Brain pericyte (primary cell): ENCODE measurements around the gene PCDHB4.
"Not testable (repeated sequence)": the region's sequence is repeated elsewhere in the genome, so short reads cannot be mapped to it uniquely, and the experiment has no call there.

Source experiments
- DNase-seq: peaks from one replicate; pipeline ENCODE4 v3.0.0-alpha.2; 2012; ENCODE audit warnings: low read depth, low spot score

PCDHB4 gene

GRCh38 chr5:141150224-141150992, 28.8 kb downstream of the PCDHB4 start:
- DNase-seq, result no peak

GRCh38 chr5:141150993-141151325, 29.3 kb downstream of the PCDHB4 start:
- no peak for DNase-seq

GRCh38 chr5:141151632-141152031, 30.0 kb downstream of the PCDHB4 start:
- not testable (repeated sequence) for DNase-seq

- DNase-seq, result not testable (repeated sequence)
Observed at GRCh38 chr5:141152096-141152495, 30.5 kb downstream of the PCDHB4 start.

- no peak for DNase-seq
Observed at GRCh38 chr5:141155540-141156374, 34.1 kb downstream of the PCDHB4 start.

GRCh38 chr5:141157356-141157755, 35.7 kb downstream of the PCDHB4 start:
- DNase-seq, result not testable (repeated sequence)

DNA sequence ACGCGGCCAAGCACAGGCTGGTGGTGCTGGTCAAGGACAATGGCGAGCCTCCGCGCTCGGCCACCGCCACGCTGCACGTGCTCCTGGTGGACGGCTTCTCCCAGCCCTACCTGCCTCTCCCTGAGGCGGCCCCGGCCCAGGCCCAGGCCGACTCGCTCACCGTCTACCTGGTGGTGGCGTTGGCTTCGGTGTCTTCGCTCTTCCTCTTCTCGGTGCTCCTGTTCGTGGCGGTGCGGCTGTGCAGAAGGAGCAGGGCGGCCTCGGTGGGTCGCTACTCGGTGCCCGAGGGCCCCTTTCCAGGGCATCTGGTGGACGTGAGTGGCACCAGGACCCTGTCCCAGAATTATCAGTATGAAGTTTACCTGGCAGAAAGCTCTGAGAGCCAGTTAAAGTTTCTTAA, 36.3 kb downstream of the PCDHB4 start:
- not testable (repeated sequence) for DNase-seq

GRCh38 chr5:141172381-141173204, 51.0 kb downstream of the PCDHB4 start, which contains the start of gene PCDHB7:
Gene PCDHB7 (plus strand): TSS chr5:141172644. CDS start chr5:141172836, 192 bp downstream.
- no peak for DNase-seq

DNA sequence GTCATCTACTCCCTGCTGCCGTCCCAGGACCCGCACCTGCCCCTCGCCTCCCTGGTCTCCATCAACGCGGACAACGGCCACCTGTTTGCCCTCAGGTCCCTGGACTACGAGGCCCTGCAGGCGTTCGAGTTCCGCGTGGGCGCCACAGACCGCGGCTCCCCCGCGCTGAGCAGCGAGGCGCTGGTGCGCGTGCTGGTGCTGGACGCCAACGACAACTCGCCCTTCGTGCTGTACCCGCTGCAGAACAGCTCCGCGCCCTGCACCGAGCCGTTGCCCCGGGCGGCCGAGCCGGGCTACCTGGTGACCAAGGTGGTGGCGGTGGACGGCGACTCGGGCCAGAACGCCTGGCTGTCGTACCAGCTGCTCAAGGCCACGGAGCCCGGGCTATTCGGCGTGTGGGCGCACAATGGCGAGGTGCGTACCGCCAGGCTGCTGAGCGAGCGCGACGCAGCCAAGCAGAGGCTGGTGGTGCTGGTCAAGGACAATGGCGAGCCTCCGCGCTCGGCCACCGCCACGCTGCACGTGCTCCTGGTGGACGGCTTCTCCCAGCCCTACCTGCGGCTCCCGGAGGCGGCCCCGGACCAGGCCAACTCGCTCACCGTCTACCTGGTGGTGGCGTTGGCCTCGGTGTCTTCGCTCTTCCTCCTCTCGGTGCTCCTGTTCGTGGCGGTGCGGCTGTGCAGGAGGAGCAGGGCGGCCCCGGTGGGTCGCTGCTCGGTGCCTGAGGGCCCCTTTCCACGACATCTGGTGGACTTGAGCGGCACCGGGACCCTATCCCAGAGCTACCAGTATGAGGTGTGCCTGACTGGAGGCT, 52.9 kb downstream of the PCDHB4 start:
- not testable (repeated sequence) for DNase-seq
